HG02852 (cell line): ENCODE measurements around the gene ANKRD12.

Source experiments
- ATAC-seq: cut with Tn5 transposase; IDR thresholded peaks from one replicate; pipeline ENCODE4 v1.9.1; 2021; ENCODE audit warnings: mild to moderate bottlenecking, moderate library complexity; ENCODE audit not compliant: unreplicated experiment

The ANKRD12 gene

DNA sequence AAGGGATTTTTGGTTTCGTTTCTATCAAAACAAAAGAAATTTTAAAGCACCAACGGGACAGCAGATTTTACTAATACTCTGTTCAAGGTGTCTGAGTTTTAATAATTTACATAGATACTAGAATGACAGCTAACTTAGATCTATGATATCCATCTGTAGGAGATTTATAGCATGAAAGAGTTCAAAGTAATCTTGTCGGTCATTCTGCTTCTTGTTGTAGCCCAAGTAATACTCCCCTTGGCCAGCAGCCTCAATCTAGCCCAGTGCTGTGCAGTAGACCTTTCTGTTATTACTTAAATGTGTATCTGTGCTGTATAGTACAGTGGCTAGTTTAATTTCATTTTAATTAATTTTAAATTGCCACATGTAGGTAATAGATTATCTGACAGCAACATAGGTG lies 44.7 kb downstream of the ANKRD12 start:
- ATAC-seq, result no peak

DNA sequence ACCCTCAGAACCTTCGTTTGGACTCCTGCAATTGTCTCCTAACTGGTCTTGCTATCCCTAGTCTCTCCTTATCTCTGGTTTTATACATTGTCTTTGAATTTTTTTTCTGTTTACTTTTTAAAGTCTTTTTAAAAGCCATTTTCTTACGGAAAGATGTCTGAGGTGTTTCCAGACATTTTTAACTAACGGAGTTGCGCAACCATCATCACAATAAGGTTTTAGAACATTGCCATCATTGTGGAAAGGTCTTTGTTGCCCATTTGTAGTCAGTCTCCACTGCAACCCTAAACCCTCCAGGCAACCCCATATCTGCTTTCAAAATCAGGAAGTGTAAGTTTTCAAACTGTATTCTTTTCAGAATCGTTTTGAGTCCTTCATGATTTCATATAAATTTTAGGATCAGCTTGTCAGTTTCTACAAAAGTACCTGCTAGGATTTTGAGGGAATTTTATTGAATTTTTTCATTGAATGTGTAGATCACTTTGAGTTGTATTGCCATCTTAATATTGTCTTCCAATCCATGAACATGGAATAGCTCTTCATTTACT lies 46.3 kb downstream of the ANKRD12 start:
- no peak for ATAC-seq

DNA sequence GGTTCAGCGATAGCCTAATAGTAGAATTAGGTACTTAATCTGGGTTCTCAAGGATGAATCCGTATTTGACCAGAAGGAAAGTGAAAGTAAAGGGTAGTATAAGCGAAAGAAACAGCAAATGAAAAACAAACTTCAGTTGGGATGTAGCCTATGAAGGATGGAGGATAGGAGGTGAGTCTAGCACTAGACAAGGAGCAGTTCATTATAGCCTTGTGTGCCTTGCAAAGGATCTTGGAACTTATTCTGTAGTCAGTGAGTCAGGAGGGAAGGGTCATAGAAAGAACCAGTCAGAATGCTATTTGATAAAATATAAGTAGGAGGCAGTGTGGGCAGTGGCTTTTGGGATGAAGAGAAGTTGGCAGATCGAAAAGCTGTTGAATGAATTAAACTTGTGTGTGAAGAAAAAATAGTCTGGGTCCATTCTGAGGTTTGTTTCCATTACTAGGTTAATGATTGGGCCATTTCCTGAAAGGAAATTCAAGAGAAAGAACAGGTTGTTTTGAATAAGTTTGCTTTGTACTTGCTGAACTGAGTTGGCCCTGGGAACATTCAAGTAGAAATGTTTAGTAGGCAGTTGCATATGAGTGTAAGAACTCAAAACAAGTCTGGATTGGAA lies 48.5 kb downstream of the ANKRD12 start:
- no peak for ATAC-seq

DNA sequence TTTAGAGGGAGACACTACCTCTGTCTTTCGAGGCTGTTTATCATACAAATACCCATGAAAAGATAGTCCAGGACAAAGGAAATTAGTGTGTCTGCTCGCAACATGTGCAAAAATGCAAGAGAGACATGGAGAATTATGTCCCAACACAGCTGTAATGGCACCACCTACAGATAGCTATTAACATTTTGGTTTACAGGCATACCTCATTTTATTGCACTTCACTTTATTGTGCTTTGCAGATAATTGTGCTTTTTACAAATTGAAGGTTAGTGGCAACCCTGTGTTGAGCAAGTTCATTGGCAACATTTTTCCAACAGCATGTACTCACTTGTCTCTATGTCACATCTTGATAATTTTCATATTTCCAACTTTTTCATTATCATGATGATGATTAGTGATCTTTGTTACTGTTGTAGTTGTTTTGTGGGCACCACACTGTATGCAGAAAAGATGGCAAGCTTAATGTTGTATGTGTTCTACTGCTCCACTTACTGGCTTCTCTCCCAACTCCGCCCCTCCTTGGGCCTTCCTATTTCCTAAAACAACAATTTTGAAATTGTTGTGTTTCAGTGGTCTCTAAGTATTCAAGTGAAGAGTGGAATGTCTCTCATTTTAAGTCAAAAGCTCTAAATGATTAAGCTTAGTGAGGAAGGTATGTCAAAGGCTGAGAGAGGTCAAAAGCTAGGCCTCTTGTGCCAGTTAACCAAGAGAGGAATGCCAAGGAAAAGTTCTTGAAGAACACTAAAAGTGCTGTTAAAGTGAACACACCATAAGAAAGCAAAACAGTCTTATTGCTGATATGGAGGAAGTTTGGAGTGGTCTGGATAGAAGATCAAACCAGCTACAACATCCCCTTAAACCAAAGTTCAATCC lies 52.0 kb downstream of the ANKRD12 start:
- ATAC-seq, result no peak

DNA sequence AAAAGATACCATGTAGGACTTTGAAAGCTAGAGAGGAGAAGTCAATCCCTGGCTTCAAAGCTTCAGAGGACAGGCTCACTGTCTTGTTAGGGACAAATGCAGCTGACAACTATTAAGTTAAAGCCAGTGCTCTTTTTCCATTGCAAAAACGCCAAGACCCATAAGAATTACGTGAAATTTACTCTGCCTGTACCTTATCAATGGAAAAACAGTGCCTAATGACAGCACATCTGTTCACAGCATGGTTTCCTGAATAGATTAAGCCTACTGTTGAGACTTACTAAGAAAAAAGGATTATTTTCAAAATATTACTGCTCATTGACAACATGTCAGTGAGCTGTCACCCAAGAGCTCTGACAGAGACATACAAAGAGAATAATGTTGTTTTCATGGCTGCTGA lies 52.9 kb downstream of the ANKRD12 start:
- ATAC-seq, result no peak

DNA sequence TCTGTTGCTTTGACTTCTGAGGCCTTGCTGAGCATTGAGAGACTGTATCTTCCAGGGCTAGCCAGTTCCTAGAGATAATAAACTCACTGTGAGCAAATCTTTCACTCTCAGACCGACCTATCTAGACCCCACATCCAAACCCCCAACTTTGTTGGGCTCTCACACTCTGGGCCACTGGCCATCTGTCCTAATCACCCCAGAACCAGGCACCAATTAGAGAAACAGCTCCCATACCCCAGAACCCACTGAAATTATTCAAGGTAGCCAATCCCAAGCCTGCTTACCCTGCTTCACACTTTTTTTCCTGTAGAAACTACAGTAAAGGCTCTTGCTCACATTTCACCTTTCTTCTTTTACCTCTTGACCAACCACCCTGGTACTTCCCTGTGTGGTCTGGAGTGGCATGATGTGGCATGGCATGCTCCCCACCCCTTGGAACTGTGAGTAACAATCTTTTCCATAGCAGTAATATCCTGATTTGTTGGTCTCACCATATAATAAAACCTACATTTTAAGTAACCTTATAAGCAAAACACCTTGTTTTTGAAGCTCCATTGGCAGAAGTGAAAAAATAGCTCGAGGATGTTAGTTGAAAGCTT lies 55.2 kb downstream of the ANKRD12 start:
- ATAC-seq, result no peak

DNA sequence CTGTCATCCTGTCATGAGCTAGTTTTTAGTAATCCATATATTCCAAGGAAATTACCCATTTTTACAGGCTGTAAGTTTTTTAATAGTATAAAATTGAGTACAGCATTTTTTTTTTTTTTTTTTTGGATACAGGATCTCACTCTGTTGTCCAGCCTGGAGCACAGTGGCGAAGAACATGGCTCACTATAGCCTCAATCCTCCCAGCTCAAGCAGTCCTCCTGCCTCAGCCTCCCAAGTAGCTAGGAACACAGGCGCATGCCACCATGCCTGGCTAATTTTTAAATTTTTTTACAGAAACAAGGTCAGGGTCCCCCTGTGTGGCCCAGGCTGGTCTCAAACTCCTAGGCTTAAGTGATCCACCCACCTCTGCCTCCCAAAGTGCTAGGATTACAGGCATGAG lies 56.5 kb downstream of the ANKRD12 start:
- ATAC-seq, result no peak

DNA sequence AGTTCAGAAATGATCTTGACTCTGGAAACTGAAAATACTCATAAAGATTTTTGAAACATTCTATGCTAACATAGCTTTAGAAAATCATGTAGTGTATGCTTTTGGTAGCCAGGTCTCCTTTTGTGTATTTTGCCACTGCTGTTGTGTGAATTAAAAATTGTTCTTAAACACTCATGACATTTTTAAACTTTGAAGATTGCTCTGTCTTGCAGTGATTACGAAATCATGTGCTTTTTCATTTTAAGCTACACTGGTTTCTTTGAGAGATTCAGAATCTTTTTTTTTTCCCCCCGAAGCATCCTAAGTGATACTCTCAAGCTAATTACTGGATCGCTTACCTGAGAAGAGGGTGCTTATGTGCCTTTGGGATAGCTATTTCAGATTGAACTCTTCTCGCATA lies 60.0 kb downstream of the ANKRD12 start:
- ATAC-seq, result no peak

DNA sequence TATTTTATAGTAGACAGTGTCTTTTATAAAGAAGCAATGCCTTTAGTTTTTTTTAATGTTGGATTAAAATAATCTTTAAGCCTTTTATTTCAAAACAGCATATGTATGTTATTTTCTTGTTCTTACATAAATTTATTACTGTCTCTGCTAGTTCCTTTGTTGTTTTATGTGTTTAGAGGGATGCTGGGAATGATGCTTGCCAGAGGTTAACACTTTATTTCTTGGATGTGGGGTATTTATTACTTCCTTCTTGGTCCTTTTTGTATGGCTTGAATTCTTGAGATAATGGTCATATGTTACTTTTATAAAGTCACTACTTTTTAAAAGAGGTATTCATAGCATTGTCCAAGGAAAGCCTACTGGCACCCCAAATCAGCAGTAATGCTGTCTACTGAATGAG lies 63.1 kb downstream of the ANKRD12 start:
- ATAC-seq, result no peak

DNA sequence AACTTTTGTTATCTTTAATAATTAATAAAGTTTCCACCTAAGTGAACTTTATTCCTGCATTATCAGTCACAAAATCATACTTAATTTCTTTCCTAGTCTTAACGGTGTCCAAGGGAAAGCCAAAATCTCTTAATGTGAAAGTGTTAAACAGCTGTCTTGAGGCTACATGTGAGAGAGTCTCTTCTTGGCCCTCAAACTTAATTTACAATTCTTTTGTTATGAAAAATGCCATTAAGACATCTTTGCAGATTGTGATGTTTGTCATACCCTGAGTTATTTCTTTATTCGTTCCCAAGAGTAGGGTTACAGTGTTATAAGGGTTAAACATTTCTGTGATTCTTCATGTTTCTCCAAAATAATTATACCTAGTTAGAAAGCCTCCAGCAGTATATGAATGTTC lies 64.6 kb downstream of the ANKRD12 start:
- ATAC-seq, result no peak

DNA sequence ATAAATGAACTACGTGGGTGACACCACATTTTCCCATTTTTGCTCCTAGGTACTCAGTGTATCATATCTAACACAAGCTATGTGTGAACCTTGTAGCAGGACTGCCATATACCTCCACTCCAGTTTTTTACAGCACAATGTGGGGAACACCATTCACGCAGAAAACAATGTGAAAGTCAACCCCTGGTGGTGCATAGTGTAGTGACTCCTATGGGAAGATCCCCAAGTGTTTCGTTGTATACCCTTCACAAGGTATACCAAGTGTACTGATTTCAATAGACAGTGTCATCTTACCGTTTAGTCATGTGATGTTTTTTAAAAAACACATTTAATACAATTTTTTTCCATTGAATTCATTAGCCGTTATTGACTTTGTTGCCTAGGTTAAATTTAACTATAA lies 68.1 kb downstream of the ANKRD12 start:
- no peak for ATAC-seq

DNA sequence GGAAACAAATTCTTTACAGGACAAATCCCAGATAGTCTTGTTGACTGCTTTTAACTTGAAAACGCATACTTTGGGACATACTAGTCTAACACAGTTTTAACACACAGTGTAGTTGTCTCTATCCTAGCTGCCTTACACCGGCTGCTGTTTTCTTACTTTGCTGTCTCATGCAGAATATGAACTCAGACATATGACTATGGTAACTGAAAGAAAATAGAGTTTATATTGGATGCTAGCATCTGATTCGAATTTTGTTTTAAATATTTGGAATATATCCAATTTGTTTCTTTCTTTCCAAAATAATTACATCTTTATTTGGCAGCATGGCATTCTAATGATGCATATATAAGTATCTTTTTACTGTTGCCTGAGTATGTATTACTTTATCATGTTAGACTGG lies 69.8 kb downstream of the ANKRD12 start:
- no peak for ATAC-seq

DNA sequence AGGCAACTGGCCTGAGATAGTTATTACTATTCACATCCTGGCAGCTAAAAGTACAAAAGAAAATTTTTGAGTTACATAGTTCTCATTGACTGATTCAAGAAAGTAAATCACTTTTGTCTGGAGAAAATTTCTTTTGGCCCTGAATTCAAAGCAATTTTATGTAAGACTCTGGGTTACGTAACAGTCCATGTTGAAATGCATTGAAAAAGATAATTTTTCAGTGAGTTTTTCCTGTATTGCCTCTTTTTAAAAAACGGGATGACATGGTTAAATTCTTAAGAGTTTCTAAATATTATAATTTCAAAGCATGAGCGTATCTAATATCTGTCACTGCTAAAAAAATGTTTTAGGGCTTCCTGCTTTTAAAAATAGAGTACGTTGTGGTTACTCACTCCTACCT lies 72.7 kb downstream of the ANKRD12 start:
- no peak for ATAC-seq

DNA sequence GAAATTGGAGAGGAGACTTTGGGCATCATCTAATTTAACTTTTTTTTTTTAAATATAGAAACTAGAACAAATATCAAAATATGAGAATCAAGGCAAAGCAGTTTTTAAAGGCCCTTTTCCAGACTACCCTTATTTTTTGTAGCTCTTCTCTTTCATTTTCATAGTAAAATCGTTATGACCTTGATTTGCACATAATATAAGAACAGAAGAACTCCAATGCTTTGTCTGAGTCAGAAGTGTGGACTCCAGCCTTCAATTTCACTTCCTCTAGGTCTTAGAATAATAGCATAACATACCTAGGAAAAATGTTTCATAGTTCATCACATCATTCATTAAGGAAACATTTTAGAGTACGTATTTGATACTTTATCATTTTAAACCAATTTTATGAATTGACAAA lies 74.4 kb downstream of the ANKRD12 start:
- no peak for ATAC-seq

DNA sequence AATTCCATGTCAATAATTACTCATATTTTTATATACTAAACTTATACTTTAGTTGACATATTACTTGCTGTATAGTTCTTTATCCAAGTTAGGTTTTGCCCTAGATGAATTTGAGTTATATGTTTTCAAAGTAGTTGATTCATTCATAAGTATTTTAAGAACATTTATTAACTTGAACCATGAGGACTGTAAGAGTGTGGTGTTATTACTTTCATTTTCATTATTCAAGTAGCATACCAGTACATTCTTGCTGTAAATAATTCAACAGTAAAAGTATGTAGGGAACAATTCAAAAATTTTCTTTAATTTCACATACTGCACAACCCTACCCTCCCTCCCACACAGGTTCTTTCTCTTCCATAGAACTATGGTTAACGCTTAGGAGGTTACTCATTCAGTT lies 75.4 kb downstream of the ANKRD12 start:
- ATAC-seq, result no peak

DNA sequence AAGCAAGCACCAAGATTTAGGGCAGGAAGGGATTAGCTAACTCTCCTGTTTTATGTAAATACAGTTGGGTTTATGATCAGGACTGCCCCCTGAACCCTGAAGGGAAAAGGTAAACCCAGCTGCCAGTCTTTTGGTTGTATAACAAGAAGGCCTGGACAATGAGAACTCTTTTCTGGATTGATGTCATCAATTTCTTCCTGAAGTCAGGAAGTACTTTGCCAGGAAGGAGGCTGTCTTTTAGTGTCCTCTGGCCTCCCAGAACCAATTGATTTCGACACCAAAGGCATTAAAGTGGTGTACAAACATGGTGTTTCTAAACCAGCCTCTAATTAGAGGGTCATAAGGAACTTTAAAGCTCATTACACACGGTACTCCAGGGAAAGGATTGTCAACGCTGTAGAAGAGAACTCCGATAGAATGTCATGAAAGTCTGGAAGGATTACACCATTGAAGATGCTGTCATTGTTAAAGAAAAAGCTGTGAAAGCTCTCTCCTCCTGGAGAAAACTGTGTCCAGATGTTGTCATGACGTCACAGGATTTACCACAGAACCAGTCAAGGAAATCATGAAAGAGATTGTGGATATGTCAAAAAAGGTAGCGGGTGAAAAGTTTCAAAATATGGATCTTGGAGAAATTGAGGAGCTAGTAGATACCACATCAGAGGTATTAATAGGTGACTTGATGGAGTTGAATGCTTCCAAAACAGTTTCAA lies 78.8 kb downstream of the ANKRD12 start:
- ATAC-seq, result no peak

DNA sequence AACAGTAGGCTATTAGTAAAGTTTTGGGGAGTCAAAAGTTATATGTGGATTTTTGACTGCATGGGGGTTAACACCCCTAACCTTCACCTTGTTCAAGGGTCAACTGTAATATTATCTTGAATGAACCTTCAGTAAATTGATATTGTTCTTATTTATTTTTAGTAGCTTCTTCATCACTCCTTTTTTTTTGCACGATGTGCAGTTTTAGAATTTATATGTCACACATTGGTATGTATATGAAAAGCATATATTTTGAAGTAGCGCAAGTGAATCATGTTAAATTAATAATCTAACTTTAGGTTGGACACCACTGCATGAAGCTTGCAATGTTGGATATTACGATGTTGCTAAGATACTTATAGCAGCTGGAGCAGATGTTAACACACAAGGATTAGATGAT lies 79.9 kb downstream of the ANKRD12 start:
- no peak for ATAC-seq

DNA sequence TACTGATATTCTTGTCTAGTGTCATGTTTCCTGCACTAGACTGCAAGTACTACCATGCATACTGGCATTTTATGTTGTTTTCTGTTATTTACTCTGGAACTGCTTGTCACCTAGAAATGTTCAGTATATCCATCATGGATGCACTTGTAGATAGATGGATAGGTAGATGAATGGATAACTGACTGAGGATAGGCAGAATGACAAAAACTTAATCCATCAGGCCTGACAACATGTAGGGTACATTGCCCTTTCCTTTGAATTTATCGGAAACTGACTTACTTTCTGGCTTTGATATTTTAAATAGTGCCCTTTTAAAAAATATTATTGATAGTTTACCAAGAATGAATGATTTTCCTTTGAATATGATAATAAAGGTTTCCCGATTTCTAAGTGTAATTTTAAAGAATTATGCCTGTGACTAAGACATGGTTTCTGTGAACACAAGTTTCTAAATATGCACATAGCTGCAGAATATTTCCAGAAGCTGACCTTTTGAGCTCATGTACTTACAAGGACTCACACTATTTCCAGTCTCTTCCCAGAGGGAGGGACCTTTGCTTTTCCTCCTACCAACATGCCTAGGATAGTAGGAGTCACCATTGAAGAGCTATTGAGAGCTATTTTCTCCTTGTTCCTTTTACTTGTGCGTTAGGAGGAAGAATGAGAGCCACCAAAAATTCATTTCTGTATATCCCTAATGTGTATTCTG lies 81.3 kb downstream of the ANKRD12 start:
- ATAC-seq, result no peak

DNA sequence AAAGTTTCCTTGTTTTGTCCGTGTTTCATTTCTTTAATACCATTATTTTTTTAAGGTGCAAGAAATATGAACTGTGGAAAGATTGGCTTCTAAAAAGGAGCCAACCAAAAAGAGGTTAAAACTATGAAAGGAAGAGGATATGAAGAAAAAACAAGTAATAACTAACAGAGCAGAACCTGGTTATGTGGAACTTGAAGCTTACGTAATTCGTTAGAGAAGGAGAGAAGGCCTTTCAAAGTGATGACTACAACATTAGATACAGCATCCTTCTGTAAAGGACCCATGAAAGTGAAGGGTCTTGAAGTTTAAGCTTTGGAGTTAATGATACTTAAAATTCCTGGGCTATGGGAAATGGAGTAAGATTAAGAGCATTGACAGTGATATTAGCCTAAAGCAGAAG lies 84.5 kb downstream of the ANKRD12 start:
- no peak for ATAC-seq

DNA sequence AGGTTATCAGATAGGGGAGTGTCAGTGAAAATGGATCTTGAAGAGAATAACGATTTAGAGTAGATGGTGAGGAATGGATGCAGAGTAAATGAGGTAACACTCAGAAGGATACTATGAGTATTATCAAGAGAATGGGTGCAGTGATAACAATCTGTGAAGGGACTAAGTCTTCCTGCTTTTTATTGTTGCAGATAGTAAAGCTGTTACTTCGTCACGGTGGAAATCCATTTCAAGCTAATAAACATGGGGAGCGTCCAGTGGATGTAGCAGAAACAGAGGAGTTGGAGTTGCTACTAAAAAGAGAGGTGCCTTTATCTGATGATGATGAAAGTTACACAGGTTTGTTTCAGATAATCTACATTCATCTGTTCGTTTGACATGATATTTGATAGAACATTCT lies 85.1 kb downstream of the ANKRD12 start:
- no peak for ATAC-seq

DNA sequence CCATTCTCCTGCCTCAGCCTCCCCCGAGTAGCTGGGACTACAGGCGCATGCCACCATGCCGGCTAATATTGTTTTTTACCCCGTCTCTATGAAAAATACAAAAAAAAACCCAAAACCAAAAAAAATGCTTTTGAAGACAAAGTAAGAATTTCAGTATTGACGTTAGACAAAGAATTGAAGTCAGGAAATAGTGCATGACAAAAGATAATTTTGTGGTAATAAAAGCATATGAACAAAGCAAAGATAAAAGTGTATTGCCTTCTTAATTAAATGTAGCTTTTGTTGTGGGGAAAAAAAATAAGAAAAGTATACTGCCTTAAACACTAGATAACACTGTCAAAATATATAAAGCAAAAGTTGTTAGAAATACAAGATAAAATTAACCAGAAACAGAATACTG lies 86.8 kb downstream of the ANKRD12 start:
- ATAC-seq, result no peak
